HG03442 (cell line): ENCODE measurements around the gene MLLT3.

Source experiments
- ATAC-seq: cut with Tn5 transposase; IDR thresholded peaks from one replicate; pipeline ENCODE4 v1.9.1; 2021; ENCODE audit warnings: mild to moderate bottlenecking, moderate library complexity; ENCODE audit not compliant: unreplicated experiment

Gene MLLT3

DNA sequence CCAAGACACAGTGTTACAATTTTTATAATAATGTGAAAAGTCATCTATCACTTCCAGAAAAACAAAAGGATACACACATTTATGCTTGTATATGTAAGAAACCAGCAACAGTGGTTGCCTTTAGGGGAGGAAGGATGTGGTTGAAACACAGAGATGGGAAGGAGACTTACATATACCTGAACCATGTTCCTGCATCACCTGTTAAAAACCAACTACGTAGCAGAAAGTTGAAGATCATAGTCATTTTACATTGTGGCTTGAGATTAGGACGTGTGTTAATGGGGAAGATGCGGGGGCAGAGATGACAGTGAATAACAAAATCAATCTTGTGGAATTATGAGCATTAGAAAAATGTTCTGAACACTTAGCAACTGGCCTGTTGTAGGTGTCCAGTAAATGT lies 307.3 kb downstream of the MLLT3 start:
- no peak for ATAC-seq

DNA sequence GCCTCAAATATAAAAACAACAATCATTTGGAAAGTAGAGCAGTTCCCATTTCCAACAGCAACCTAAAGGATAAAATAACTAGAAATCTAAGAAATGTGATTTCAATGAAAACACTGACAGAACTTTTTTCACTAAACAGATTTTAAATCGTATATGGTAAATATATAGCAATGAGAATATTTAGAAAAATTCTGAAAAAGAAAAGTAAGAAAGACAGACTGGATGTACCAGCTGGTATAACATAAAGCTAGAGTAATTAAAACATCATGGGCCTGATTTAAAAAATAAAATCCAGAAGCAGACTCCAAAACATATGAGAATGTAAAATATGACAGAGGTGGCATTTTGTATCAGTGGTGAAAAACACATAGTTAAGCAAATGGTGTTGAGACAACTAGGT lies 308.9 kb downstream of the MLLT3 start:
- no peak for ATAC-seq

DNA sequence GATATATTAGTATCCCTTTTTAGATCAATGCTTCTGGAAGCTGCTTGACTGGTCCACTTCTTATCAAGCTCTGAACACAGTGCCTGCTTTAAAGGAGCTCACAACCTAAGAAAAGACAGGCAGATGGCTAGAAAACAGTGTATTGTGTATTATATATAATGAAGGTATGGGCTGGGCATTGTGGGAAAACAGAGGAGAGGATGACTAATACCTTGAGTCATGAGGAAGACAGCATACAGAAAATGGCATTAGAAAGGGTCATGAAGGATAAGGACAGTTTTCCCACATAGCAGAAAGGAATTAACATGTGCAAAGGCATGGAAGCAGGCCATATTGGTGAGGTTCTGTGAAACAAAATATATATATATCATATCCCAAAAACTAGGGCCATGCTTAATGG lies 309.6 kb downstream of the MLLT3 start:
- ATAC-seq = no peak

DNA sequence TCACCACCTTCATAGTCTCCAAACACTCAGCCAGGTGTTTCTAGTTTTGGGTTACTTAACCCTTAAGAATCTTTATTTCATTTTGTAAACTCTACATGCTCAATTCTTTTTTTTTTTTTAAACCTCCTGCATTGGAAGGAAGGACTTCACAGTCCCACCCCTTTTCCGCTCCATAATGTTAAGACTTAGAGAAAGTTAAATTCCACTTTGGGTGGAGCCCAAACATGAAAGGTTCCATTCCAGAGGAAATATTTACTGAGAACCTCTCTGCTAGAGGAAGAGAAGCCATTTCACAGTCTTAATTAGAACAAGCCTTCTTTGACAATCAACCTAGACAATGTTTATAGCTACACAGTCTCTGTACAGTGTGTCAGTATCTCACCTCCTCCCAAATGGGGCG lies 312.3 kb downstream of the MLLT3 start:
- ATAC-seq = no peak

DNA sequence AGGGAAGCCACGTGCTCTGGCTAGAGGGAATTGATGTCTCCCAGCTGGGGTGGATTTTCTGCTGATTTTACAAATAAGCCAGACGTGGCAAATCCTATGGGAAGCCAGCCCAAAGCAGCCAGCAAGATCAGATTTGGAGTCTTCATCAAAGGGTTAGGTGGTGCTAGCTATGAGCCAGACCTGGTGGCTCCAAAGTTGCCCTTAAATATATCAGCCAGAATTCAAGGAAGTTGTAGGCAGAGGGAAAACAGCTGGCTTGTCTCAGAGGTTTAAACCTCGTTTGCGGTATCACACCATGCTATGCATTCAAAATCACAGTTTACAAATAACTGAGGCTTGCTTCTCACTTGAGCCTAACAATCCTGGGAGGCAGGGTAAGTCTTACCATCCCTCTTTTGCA lies 313.2 kb downstream of the MLLT3 start:
- ATAC-seq = no peak

DNA sequence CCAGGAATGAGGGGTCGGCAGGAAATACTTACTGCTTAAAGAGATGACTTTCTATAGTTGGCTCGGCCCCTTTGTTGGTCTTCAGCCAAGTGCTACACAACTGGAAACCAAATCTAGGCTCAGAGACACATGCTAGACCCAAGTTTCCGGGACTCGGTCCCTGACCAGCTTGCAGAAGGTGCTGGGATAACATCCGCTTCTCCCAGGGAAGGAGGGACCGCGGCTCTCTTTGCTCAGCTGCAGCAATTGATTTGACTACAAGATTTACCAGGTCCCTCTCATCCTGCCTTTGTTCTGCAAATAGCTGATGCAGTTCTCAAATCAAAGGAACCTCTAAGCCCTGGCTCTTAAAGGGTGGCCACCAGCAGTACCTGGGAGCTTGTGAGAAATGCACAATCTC lies 314.7 kb downstream of the MLLT3 start:
- ATAC-seq = no peak

DNA sequence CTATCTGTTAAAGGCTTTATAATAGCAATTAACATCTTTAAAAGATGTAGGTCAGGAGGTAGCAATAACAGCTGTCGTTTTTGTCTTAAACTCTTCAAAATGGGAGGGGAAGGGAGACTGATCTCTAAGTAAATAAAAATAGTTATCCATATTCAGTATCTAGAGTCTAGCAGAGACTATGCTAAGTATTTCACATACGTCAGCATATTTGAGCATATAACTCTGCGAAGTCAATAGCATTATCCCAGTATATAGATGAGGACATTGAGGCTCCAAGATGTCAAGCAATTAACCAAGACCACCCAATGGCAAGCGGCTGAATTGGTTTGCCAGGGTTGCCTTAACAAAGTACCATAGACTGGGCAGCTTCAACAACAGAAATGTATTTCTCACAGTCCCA lies 316.8 kb downstream of the MLLT3 start:
- ATAC-seq = no peak

DNA sequence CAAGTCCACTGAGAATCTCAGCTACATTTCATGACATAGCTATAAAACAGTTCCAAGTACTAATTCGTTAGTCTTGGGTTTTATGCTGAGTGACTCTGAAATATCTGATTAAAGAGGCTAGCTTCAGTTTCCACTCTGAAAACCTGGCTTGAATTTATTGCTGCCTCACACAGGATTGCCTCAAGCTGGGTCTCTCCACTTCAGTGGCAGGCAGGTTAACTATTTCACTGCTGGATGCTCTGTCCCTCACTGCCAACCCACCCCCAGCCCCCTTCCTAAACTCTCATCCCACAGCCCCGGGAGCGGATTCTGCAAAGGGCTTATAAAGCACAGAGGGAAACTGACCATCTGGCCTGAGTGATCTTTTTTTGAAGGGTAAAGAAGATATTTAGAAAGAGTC lies 318.3 kb downstream of the MLLT3 start:
- ATAC-seq = no peak

DNA sequence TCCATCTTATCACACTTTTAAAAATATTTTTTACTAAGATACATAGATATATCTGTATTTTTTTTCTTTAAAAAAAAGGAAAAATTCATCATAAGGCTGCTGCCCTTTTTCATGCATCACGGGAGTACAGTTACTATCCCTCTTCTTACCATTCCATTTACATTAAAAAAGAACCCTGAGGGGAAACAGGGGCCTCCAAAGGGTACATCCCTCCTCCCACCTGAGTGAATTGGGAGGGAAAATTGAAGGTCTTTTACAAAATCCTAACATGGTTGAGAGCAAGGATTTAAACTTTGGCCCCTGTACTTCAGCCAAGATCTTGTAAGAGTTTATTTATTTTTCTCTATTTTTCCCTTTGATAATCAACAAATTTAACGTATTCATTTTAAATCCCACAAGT lies 319.2 kb downstream of the MLLT3 start:
- ATAC-seq = no peak

DNA sequence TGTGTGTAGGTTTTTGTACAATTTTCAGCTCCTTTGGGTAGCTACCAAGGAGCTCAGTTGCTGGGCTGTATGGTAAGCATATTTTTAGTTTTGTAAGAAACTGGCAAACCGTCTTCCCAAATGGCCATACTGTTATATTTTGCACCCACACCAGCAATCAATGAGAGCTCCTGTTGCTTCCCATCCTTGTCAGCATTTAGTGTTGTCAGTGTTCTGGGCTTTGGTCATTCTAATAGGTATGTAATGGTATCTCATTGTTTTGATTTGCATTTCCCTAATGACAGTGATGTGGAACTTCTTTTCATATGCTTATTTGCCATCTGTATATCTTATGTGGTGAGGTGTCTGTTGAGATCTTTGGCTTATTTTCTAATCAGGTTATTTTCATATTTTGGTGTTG lies 320.1 kb downstream of the MLLT3 start:
- ATAC-seq = no peak

DNA sequence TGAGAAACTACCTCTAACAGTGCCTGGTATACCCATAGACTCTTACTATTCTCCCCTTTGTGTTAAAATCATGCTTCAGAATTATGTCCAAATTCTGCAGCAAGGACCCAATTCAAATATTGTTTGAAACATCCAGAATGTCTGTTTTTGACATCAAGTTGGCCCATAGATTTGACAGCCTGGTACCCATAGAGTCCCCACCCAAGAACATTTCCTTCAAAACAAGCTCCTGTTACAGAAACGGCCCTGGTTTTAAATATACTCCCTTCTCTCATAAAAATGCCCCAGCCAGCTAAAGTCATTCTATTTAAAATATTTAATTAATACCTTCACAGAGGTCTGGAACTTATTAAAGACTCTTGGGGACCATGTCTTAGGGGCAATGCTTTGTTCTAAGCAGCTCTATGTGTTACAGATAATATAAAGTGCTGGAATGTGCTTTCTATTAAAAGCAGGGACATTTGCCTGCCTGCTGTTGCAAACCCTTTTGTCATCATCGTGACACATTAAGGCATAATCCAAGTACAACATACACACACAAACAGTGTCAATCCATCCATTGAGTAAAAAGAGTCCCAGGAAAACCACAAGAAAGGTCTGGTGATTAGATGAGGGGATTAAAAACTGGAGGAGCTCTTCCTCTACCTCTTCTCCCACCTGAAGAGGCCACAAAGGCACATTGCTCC lies 321.7 kb downstream of the MLLT3 start:
- no peak for ATAC-seq

DNA sequence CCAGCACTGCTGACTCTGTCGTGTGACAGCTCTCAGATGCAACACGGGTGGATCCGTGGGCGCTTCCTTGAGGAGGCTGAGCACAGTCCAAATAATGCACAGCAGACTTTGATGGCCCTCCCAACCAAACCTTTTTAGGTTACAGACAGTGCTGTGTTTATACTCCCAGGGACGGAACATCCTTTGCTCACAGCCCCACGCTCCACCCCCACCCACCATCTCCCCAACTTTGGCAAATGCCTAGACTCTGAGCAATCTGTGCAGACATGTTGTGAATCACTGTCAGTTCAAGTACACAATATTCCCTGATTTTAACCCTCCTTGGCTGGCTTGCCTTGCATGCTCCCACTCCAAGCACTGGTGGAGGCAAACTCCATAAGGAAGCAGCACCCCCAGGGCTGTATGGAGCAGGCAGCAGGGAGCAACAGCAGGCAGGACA lies 324.6 kb downstream of the MLLT3 start:
- no peak for ATAC-seq

DNA sequence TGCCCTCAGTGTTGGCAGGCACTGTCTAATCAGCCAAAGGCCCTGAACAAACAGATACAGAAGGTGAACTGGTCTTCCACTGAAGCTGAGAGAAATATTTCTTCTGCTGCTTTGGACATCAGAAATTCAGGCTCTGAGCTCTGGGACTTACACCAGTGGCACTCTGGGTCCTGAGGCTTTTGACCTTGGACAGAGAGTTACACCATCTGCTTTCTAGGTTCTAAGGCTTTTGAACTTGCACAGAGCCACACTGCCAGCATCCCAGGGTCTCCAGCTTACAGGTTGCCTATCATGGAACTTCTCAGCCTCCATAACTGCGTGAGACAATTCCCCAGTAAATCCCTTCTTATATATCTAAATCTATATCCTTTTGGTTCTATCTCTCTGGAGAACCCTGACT lies 326.7 kb downstream of the MLLT3 start:
- no peak for ATAC-seq

DNA sequence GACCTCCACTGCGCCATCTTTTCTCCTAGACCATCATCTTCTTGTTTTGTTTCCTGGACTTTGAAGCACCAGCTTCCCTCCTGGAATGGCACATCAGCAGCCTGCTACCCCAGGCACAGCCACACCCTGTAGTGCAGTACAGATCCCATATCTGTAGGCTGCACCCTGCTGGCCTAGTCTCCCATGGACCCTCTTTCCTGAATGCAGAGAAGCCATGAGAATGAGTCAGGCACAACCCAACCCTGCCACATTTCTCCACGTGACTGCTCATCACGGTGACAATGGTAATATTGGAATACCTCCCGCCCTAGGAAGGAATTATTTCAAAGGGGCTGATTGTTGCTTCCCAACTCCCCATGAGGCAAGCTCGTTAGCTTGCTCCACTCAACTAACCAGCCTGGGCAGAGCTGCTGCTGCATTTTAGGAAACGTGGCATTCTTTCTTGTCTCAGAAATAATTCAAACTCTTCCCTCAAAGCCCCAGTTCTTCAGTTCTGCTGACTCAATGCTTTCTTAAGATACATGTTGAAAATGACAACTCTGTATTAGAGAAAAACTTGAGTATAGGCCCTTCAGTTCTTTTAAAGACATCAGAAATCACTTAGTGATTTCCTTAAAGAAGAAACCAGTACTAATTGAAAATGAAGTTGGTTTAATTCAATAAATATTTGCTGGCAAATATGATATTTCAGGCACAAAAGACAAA lies 328.1 kb downstream of the MLLT3 start:
- ATAC-seq = no peak

DNA sequence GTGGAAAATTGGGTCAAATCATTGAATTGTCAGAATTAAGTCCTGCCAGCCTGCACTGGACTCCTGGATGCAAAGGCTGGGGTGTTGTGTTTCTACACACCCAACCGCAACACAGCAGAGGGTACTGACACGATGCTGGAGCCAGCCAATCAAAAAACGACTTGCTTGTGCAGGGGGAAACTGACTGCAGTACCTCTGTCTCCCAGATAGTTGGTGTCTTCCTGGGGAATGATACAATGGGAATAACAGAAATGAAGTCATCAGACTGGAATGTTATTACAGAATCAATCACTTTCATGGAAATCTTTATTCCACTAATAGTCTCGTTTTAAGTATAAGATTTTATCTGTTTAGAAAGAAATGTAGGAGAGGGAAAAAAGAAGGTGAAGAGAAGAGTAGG lies 330.3 kb downstream of the MLLT3 start:
- ATAC-seq = no peak
